GM19240 (cell line): ENCODE data around the gene ZFYVE28.
"Not testable (repeated sequence)": the region's sequence is repeated elsewhere in the genome, so short reads cannot be mapped to it uniquely, and the experiment has no call there.

Experiments
- DNase-seq: peaks from one replicate; pipeline ENCODE4 v3.0.0; 2011; ENCODE audit warnings: low spot score; ENCODE audit not compliant: insufficient read length

The ZFYVE28 gene

GRCh38 chr4:2417765-2418649 is at the start of gene ZFYVE28:
ZFYVE28 (minus strand) TSS chr4:2418645; CDS start chr4:2418323, 322 bp downstream.
- DNase-seq: no peak

- DNase-seq: not testable (repeated sequence)
These were observed 47.1 kb upstream of the ZFYVE28 start for GRCh38 chr4:2465544-2465943.

- DNase-seq: no peak
These were observed 46.6 kb upstream of the ZFYVE28 start for GRCh38 chr4:2465032-2465431.

GRCh38 chr4:2462992-2463762 is 44.7 kb upstream of the ZFYVE28 start:
- DNase-seq: no peak

- peak; percentile 74 for DNase-seq
These were observed 44.0 kb upstream of the ZFYVE28 start for GRCh38 chr4:2462218-2462991.

GRCh38 chr4:2461246-2461960 is 43.0 kb upstream of the ZFYVE28 start:
- no peak for DNase-seq

GRCh38 chr4:2459589-2460349 is 41.3 kb upstream of the ZFYVE28 start:
- no peak for DNase-seq

- no peak for DNase-seq
These were observed 40.4 kb upstream of the ZFYVE28 start for GRCh38 chr4:2458546-2459491.

GRCh38 chr4:2457481-2458295 is 39.2 kb upstream of the ZFYVE28 start:
- DNase-seq: no peak

GRCh38 chr4:2451821-2452785 is 33.7 kb upstream of the ZFYVE28 start:
- no peak for DNase-seq

GRCh38 chr4:2451036-2451520 is 32.6 kb upstream of the ZFYVE28 start:
- DNase-seq: no peak

- DNase-seq: no peak
These were observed 32.1 kb upstream of the ZFYVE28 start for GRCh38 chr4:2450394-2451035.

GRCh38 chr4:2449511-2450392 is 31.3 kb upstream of the ZFYVE28 start:
- DNase-seq: no peak

- DNase-seq: no peak
These were observed 30.6 kb upstream of the ZFYVE28 start for GRCh38 chr4:2449051-2449450.

GRCh38 chr4:2448589-2448988 is 30.1 kb upstream of the ZFYVE28 start:
- no peak for DNase-seq
